GM13976 (cell line): ENCODE results near the gene PRCP.
"Not testable (repeated sequence)": the region's sequence is repeated elsewhere in the genome, so short reads cannot be mapped to it uniquely, and the experiment has no call there.

ENCODE experiments used
- DNase-seq: peaks from one replicate; pipeline ENCODE4 v3.0.0; 2012; ENCODE audit warnings: low spot score
- CTCF ChIP-seq: IDR thresholded peaks from 2 replicates; pipeline ENCODE4 v1.5.1; 2012; ENCODE audit warnings: borderline replicate concordance, mild to moderate bottlenecking; ENCODE audit not compliant: insufficient read depth; ENCODE audit errors: extremely low read depth, missing control alignments, control extremely low read depth
- in situ Hi-C: fragments of 300-500 bp; cut with MboI; formaldehyde crosslinking; loops from one replicate; pipeline ENCODE4 v1.12.0; 2022; ENCODE audit warnings: low sequenced_read_pairs, mixed read lengths, inconsistent platforms; ENCODE audit not compliant: unreplicated experiment

The PRCP gene

GRCh38 chr11:82900277-82901164 is at the start of gene PRCP:
PRCP (minus strand) TSS chr11:82900430; CDS start chr11:82900402, 28 bp downstream.
- no peak for TF ChIP-seq CTCF
- in situ Hi-C loops, result loop anchor here (10.0 kb wide), 1 partner anchor 174 kb away; the partner anchor contains the start of gene RAB30

GRCh38 chr11:82949352-82949751 is 49.1 kb upstream of the PRCP start:
- in situ Hi-C loops, result no loop called here
- TF ChIP-seq CTCF, result no peak
- DNase-seq, result no peak

More at GRCh38 chr11:82900277-82901164, at the start of gene PRCP:
- DNase-seq, result peak; percentile 95

- DNase-seq, result no peak
- no peak for TF ChIP-seq CTCF
- in situ Hi-C loops, result no loop called here
These were observed 45.5 kb upstream of the PRCP start for GRCh38 chr11:82945682-82946081.

GRCh38 chr11:82945041-82945440 is 44.8 kb upstream of the PRCP start:
- in situ Hi-C loops, DNase-seq: not testable (repeated sequence)

GRCh38 chr11:82944198-82944597 is 44.0 kb upstream of the PRCP start:
- TF ChIP-seq CTCF, result no peak
- in situ Hi-C loops, result no loop called here
- DNase-seq, result no peak

GRCh38 chr11:82943430-82943829 is 43.2 kb upstream of the PRCP start:
- DNase-seq, in situ Hi-C loops: not testable (repeated sequence)

- no peak for DNase-seq
- in situ Hi-C loops, result no loop called here
- TF ChIP-seq CTCF, result no peak
These were observed 42.1 kb upstream of the PRCP start for GRCh38 chr11:82942376-82942775.

GRCh38 chr11:82939456-82939855 is 39.2 kb upstream of the PRCP start:
- TF ChIP-seq CTCF, result no peak
- no peak for DNase-seq
- in situ Hi-C loops, result no loop called here
